ENCODE results near the gene SECTM1. TPM values are rescaled to one million over a fixed set of nuclear protein-coding genes. Genes with fewer than 3 reads are reported as not detected.

Gene SECTM1
- polyA plus RNA-seq, 2 of the 4 experiments (the other 2 are of a cell fraction) = 0.22 to 2.0 TPM

DNA sequence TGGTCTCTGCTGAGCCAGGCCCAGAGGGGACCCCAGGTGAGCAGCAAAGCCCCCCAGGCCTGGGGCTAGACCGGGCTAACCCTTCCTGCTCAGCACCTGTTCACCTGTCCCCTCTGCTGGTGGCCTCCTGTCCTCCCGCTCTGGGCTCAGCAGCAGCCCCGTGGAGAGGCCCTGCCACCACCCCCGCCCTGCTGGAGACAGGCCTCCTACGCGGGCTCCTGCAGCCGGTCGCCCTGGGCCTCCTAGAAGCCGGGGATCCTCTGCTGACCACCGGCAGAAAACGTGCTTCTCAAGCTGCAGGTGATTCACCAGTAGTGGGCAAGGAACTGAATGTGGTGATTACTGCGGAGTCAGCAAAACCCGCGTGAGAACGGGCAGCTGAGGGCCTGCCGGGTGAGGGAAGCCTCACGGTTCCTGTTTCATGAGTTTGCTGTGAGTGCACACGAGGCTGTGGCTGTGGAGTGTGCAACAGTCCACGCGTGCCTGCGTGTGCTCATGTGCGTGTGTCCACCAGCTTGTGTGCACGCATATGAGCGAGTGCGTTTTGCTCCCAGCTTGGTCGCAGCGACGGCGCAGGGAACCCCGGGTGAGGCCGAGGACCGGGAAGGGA, 792 bp downstream of the SECTM1 start:
- ChIA-PET POLR2A (interaction anchor here (1.2 kb wide), 1 partner anchor 35 kb away, joined by 3 read pairs; no protein-coding TSS in a partner anchor), CTCF (interaction anchor here (1.3 to 15.6 kb wide), 6 partner anchors 11 to 93 kb away, joined by 3 to 343 read pairs (median 56); no protein-coding TSS in a partner anchor)
- Histone ChIP-seq H3K4me1 (peaks cover 55% of the 10 kb centered on the region), H3K4me2 (peak overlapping the region; percentile 98), H3K27ac (peak overlapping the region; percentile 89 to 93), H3K4me3 (peak overlapping the region; percentile 66), H3K9me3 (no peaks in the 10 kb centered on the region)
- no peak for TF ChIP-seq ZC3H11A (IDR thresholded peaks at IDR 0.05)
- peak; percentile 24; the same call in 1 of the 2 replicates for TF ChIP-seq PHF8 (IDR thresholded peaks at IDR 0.05; ENCODE audit: borderline replicate concordance, low read depth)
- TF ChIP-seq EHMT2 (IDR thresholded peaks at IDR 0.05; ENCODE audit: low read depth) = no peak
- peak; percentile 100 for TF ChIP-seq MAFK (IDR thresholded peaks at IDR 0.05; ENCODE audit: partially characterized antibody)
- TF ChIP-seq GATA3 (IDR thresholded peaks at IDR 0.05; ENCODE audit: borderline replicate concordance) = no peak
- no peak for TF ChIP-seq RNF2 (IDR thresholded peaks at IDR 0.05; ENCODE audit: borderline replicate concordance, low read depth)
- TF ChIP-seq NR3C1 (IDR thresholded peaks at IDR 0.05) = no peak
- no peak for TF ChIP-seq JUNB (IDR thresholded peaks at IDR 0.05)
- TF ChIP-seq, protein P1, sequence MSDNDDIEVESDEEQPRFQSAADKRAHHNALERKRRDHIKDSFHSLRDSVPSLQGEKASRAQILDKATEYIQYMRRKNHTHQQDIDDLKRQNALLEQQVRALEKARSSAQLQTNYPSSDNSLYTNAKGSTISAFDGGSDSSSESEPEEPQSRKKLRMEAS (IDR thresholded peaks at IDR 0.05) = peak; percentile 48; the same call in 1 of the 2 replicates
- TF ChIP-seq, protein P2, sequence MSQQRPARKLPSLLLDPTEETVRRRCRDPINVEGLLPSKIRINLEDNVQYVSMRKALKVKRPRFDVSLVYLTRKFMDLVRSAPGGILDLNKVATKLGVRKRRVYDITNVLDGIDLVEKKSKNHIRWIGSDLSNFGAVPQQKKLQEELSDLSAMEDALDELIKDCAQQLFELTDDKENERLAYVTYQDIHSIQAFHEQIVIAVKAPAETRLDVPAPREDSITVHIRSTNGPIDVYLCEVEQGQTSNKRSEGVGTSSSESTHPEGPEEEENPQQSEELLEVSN (IDR thresholded peaks at IDR 0.05; ENCODE audit: borderline replicate concordance, low read depth) = no peak
- TF ChIP-seq RCOR1 (IDR thresholded peaks at IDR 0.05; ENCODE audit: low read depth, low read length) = no peak
- TF ChIP-seq HDAC2 (IDR thresholded peaks at IDR 0.05) = no peak
- no peak for TF ChIP-seq FOSL2 (IDR thresholded peaks at IDR 0.05)
- no peak for TF ChIP-seq FOSL2 (CRISPR knock-in tag; IDR thresholded peaks at IDR 0.05)
- no peak for TF ChIP-seq JUN (IDR thresholded peaks at IDR 0.05)
- TF ChIP-seq CBX2 (IDR thresholded peaks at IDR 0.05; ENCODE audit: borderline replicate concordance, low read depth) = no peak
- peak; percentile 50; the same call in 1 of the 2 replicates for TF ChIP-seq MYC (IDR thresholded peaks at IDR 0.05; ENCODE audit: borderline replicate concordance, low read length)
- no peak for TF ChIP-seq ELK1 (IDR thresholded peaks at IDR 0.05; ENCODE audit: low read depth, low read length)
- TF ChIP-seq, protein P3, sequence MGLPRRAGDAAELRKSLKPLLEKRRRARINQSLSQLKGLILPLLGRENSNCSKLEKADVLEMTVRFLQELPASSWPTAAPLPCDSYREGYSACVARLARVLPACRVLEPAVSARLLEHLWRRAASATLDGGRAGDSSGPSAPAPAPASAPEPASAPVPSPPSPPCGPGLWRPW (IDR thresholded peaks at IDR 0.05) = no peak
- TF ChIP-seq, protein P4, sequence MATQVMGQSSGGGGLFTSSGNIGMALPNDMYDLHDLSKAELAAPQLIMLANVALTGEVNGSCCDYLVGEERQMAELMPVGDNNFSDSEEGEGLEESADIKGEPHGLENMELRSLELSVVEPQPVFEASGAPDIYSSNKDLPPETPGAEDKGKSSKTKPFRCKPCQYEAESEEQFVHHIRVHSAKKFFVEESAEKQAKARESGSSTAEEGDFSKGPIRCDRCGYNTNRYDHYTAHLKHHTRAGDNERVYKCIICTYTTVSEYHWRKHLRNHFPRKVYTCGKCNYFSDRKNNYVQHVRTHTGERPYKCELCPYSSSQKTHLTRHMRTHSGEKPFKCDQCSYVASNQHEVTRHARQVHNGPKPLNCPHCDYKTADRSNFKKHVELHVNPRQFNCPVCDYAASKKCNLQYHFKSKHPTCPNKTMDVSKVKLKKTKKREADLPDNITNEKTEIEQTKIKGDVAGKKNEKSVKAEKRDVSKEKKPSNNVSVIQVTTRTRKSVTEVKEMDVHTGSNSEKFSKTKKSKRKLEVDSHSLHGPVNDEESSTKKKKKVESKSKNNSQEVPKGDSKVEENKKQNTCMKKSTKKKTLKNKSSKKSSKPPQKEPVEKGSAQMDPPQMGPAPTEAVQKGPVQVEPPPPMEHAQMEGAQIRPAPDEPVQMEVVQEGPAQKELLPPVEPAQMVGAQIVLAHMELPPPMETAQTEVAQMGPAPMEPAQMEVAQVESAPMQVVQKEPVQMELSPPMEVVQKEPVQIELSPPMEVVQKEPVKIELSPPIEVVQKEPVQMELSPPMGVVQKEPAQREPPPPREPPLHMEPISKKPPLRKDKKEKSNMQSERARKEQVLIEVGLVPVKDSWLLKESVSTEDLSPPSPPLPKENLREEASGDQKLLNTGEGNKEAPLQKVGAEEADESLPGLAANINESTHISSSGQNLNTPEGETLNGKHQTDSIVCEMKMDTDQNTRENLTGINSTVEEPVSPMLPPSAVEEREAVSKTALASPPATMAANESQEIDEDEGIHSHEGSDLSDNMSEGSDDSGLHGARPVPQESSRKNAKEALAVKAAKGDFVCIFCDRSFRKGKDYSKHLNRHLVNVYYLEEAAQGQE (IDR thresholded peaks at IDR 0.05) = no peak
- ATAC-seq (peak; percentile 37 to 46), DNase-seq (ENCODE audit: low read depth in 1 of 2, low spot score in 1 of 2) (peak; percentile 58 to 69), FAIRE-seq (no peak)
- 55% methylated on average over 22 of the region's 32 CpGs for WGBS (ENCODE audit: missing lambda C conversion rate)
